Caco-2 (cell line): ENCODE data around the gene SLC7A4. TPM values are rescaled to one million over a fixed set of nuclear protein-coding genes. Genes with fewer than 3 reads are reported as not detected.

Experiments used
- BruUV-seq: library from RNA; stranded (reverse); fragments of 400-500 nt; replicated peaks from 2 replicates; lab custom pipeline; 2021; lab: Mats Ljungman, UMichigan
- CTCF ChIA-PET: fragments of 300-600 bp; sonication (Branson Sonifier 250); formaldehyde crosslinking; loops from one replicate; lab custom pipeline; 2022; ENCODE audit warnings: antibody characterized with exemption; lab: Charles Lee
- POLR2A ChIA-PET: fragments of 300-600 bp; sonication (Branson Sonifier 250); formaldehyde crosslinking; loops from one replicate; lab custom pipeline; 2022; ENCODE audit warnings: antibody characterized with exemption; lab: Charles Lee
- DNase-seq, 2 experiments: peaks; one replicate each; pipeline versions ENCODE4 v3.0.0 to v3.0.0-alpha.2; 2020 to 2022
- H3K27me3 ChIP-seq: replicated peaks from 2 replicates; pipeline ENCODE4 v1.6.0; 2011; ENCODE audit warnings: low read length; ENCODE audit not compliant: control insufficient read depth, insufficient read depth
- H3K36me3 ChIP-seq: 2 replicates; pipeline ENCODE4 v1.5.1; 2011; ENCODE audit warnings: low read length; ENCODE audit not compliant: control insufficient read depth, insufficient read depth
- H3K4me1 ChIP-seq: fragments of 250-450 bp; sonication (Bioruptor Pico); 2 replicates; pipeline ENCODE4 v1.5.1; 2020; ENCODE audit warnings: mild to moderate bottlenecking
- H3K4me3 ChIP-seq: 2 replicates; pipeline ENCODE4 v1.5.1; 2011; ENCODE audit warnings: low read depth, mild to moderate bottlenecking, control low read depth, low read length
- H3K9me3 ChIP-seq: fragments of 250-450 bp; sonication (Bioruptor Pico); 2 replicates; pipeline ENCODE4 v1.5.1; 2020; ENCODE audit warnings: mild to moderate bottlenecking, moderate library complexity
- H3K27ac Mint-ChIP-seq: one replicate; pipeline ENCODE4 v1.8.0; 2022; ENCODE audit warnings: mixed read lengths; ENCODE audit not compliant: unreplicated experiment
- H3K27me3 Mint-ChIP-seq: one replicate; pipeline ENCODE4 v1.8.0; 2022; ENCODE audit warnings: mixed read lengths; ENCODE audit not compliant: insufficient read depth, unreplicated experiment
- H3K36me3 Mint-ChIP-seq: one replicate; pipeline ENCODE4 v1.8.0; 2022; ENCODE audit warnings: mild to moderate bottlenecking, mixed read lengths; ENCODE audit not compliant: insufficient read depth, unreplicated experiment
- H3K4me1 Mint-ChIP-seq: one replicate; pipeline ENCODE4 v1.8.0; 2022; ENCODE audit warnings: low read depth, mixed read lengths; ENCODE audit not compliant: unreplicated experiment
- H3K4me3 Mint-ChIP-seq: one replicate; pipeline ENCODE4 v1.8.0; 2022; ENCODE audit warnings: mild to moderate bottlenecking, moderate library complexity, mixed read lengths; ENCODE audit not compliant: unreplicated experiment
- H3K9me3 Mint-ChIP-seq: one replicate; pipeline ENCODE4 v1.8.0; 2022; ENCODE audit warnings: mixed read lengths; ENCODE audit not compliant: unreplicated experiment
- intact Hi-C: fragments of 100-400 bp; cut with micrococcal nuclease; formaldehyde crosslinking; loops from one replicate; pipeline ENCODE4 v1.10.0; 2022; ENCODE audit not compliant: unreplicated experiment
- total RNA-seq: library from RNA; stranded (reverse); gene quantifications from 2 replicates; pipeline ENCODE4 v1.2.3, GENCODE V29; 2022
- TF ChIP-seq, protein P1 (sequence below), 2 experiments: fragments of 200-600 bp in 1 of 2; IDR thresholded peaks; 1 replicate in 1 of 2; 2 replicates in 1 of 2; pipeline versions ENCODE4 v1.5.1 to v1.8.0; 2011 to 2022; ENCODE audit warnings: antibody characterized with exemption in 1 of 2, control low read depth in 1 of 2, inconsistent platforms in 1 of 2, low read depth in 1 of 2, low read length in 1 of 2, mild to moderate bottlenecking in 1 of 2, moderate library complexity in 1 of 2; ENCODE audit not compliant: insufficient read depth in 1 of 2, severe bottlenecking in 1 of 2, unreplicated experiment in 1 of 2

SLC7A4 gene
- total RNA-seq, 1 experiment from 2014 or later = 1.9 TPM

DNA sequence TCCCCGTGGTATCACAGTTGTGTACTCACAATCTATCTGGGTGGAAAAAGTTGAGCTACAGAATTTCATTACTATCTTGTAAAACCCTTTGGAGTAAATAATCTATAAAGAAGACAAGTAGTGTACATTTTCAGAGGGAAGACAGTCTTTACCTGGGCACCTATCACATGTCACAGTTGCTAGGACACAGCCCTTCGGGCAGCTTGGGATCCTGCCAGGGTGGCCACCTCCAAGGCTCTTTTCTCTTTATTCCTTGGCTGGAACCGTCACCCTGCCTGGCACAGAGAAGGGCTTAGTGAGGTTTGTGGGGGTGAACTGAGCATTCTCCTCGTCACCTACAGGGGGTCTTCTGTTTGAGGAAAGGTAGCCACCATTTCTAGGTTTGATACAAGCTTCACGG, 37.0 kb upstream of the SLC7A4 start:
- TF ChIP-seq, protein P1, sequence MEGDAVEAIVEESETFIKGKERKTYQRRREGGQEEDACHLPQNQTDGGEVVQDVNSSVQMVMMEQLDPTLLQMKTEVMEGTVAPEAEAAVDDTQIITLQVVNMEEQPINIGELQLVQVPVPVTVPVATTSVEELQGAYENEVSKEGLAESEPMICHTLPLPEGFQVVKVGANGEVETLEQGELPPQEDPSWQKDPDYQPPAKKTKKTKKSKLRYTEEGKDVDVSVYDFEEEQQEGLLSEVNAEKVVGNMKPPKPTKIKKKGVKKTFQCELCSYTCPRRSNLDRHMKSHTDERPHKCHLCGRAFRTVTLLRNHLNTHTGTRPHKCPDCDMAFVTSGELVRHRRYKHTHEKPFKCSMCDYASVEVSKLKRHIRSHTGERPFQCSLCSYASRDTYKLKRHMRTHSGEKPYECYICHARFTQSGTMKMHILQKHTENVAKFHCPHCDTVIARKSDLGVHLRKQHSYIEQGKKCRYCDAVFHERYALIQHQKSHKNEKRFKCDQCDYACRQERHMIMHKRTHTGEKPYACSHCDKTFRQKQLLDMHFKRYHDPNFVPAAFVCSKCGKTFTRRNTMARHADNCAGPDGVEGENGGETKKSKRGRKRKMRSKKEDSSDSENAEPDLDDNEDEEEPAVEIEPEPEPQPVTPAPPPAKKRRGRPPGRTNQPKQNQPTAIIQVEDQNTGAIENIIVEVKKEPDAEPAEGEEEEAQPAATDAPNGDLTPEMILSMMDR (IDR thresholded peaks at IDR 0.05; ENCODE audit: insufficient read depth in 1 of 2, low read depth in 1 of 2, low read length in 1 of 2, severe bottlenecking in 1 of 2, unreplicated experiment in 1 of 2) = no peak
- no peaks in the 10 kb centered on the region for H3K36me3 ChIP-seq
- Mint-ChIP-seq H3K4me1 (peaks cover 6% of the 10 kb centered on the region), H3K4me3 (no peak overlapping the region), H3K9me3 (peaks cover 9% of the 10 kb centered on the region), H3K27ac (no peak overlapping the region), H3K27me3 (no peaks in the 10 kb centered on the region), H3K36me3 (no peaks in the 10 kb centered on the region)
- intact Hi-C loops = no loop called here
- ChIA-PET CTCF (no interaction called here), POLR2A (no interaction called here)
- peaks cover 6% of the 10 kb centered on the region for H3K4me1 ChIP-seq
- no TSS peak for BruUV-seq
- no peak overlapping the region for H3K4me3 ChIP-seq
- H3K9me3 ChIP-seq = no peaks in the 10 kb centered on the region
- H3K27me3 ChIP-seq = no peaks in the 10 kb centered on the region
- DNase-seq = no peak

DNA sequence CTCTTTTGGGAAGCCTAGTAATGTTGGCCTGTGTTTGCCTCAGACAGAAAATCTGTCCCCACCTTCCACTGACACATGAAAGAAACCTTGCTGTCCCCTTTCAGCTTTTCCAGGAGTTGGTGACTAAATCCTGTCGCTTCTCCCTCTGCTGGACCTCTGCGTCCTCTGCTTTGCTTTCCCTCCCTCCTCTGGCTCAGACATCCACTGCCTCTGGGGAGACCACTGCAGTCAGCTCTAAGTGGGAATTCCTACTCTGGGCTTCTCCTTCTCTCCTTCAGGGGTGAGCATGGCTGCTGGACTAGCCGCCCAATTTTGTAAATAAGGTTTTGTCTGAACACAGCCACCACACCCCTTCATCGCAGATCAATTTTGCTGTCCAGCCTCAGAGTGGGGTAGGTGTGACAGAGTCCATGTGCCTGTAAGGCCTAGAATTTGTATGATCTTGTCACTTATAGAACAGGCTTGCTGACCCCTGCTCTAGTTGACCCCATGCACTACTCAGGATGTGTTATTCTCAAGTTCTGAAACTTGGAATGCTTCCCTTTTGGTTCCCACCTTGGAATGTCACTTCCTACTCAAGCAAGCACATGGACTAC, 36.4 kb upstream of the SLC7A4 start:
- no peaks in the 10 kb centered on the region for H3K36me3 Mint-ChIP-seq

DNA sequence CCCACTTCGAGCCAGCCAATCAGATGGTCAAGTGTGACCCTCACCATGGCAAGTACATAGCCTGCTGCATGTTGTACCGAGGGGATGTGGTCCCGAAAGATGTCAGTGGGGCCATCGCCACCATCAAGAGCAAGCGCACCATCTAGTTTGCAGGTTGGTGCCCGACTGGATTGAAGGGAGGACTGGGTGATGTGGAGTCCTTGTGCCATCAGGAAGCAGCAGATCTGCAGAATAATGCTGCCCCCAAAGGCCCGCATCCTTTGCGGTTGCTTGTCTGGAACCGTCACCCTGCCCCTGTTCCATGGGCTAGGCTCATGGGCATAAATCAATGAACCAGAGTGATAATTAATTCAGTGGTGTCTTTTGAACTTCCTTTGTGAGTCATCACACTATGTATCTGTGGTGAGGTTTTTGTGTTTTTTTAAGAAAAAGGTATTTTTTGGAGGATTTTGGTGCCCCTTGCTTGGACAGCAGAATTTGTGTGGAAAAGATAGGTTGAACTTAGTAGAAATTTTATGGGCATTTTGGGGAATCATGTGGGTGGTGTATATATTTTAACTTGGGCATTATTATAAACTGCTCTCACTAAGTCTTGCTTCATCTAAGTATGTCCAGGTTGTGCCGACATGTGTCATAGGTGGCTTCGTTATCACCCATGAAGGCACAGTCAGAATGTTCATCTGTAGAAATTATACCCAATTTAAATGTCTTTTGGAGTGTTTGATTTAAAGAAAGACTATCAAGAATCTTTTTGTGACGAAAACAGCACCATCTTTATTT, 35.7 kb upstream of the SLC7A4 start:
- H3K27me3 Mint-ChIP-seq = no peaks in the 10 kb centered on the region
- ChIA-PET CTCF (no interaction called here), POLR2A (no interaction called here)
- Histone ChIP-seq H3K27me3 (no peaks in the 10 kb centered on the region), H3K9me3 (no peaks in the 10 kb centered on the region), H3K36me3 (no peaks in the 10 kb centered on the region), H3K4me1 (peaks cover 6% of the 10 kb centered on the region), H3K4me3 (no peak overlapping the region)
- no TSS peak for BruUV-seq
- H3K4me1 Mint-ChIP-seq = peaks cover 6% of the 10 kb centered on the region
- intact Hi-C loops = no loop called here
- no peak overlapping the region for H3K27ac Mint-ChIP-seq
- no peaks in the 10 kb centered on the region for H3K36me3 Mint-ChIP-seq
- H3K9me3 Mint-ChIP-seq = peaks cover 9% of the 10 kb centered on the region
- H3K4me3 Mint-ChIP-seq = no peak overlapping the region
- TF ChIP-seq, protein P1 (IDR thresholded peaks at IDR 0.05; ENCODE audit: insufficient read depth in 1 of 2, low read depth in 1 of 2, low read length in 1 of 2, severe bottlenecking in 1 of 2, unreplicated experiment in 1 of 2) = no peak
- no peak for DNase-seq

More for the DNA sequence above, 36.4 kb upstream of the SLC7A4 start:
- no peak for DNase-seq
- Histone ChIP-seq H3K27me3 (no peaks in the 10 kb centered on the region), H3K4me1 (peaks cover 6% of the 10 kb centered on the region), H3K36me3 (no peaks in the 10 kb centered on the region), H3K9me3 (no peaks in the 10 kb centered on the region), H3K4me3 (no peak overlapping the region)
- intact Hi-C loops = no loop called here
- ChIA-PET CTCF (no interaction called here), POLR2A (no interaction called here)
- H3K4me1 Mint-ChIP-seq = peaks cover 6% of the 10 kb centered on the region
- TF ChIP-seq, protein P1 (IDR thresholded peaks at IDR 0.05; ENCODE audit: insufficient read depth in 1 of 2, low read depth in 1 of 2, low read length in 1 of 2, severe bottlenecking in 1 of 2, unreplicated experiment in 1 of 2) = no peak
- no TSS peak for BruUV-seq
- H3K4me3 Mint-ChIP-seq = no peak overlapping the region
- H3K27me3 Mint-ChIP-seq = no peaks in the 10 kb centered on the region
- peaks cover 9% of the 10 kb centered on the region for H3K9me3 Mint-ChIP-seq
- no peak overlapping the region for H3K27ac Mint-ChIP-seq
